GM21360 (cell line): ENCODE measurements around the gene ZNF573.

ENCODE experiments used
- ATAC-seq: cut with Tn5 transposase; IDR thresholded peaks from one replicate; pipeline ENCODE4 v1.9.1; 2021; ENCODE audit warnings: mild to moderate bottlenecking, moderate library complexity; ENCODE audit not compliant: unreplicated experiment

ZNF573 gene

GRCh38 chr19:37698216-37698615, 81.2 kb downstream of the ZNF573 start:
- ATAC-seq: no peak

GRCh38 chr19:37695144-37695899, 84.1 kb downstream of the ZNF573 start:
- ATAC-seq: no peak

- ATAC-seq: no peak
These were observed 86.3 kb downstream of the ZNF573 start for GRCh38 chr19:37692956-37693620.

- ATAC-seq: no peak
These were observed 87.4 kb downstream of the ZNF573 start for GRCh38 chr19:37691881-37692504.
